ENCODE results near the gene STAG2. TPM values are rescaled to one million over a fixed set of nuclear protein-coding genes. Genes with fewer than 3 reads are reported as not detected.
A peak's percentile ranks its signal among the peaks of the same experiment; 100 is the strongest.

STAG2 gene
- total RNA-seq, 1 donor from 2014 or later: 72.7 TPM

DNA sequence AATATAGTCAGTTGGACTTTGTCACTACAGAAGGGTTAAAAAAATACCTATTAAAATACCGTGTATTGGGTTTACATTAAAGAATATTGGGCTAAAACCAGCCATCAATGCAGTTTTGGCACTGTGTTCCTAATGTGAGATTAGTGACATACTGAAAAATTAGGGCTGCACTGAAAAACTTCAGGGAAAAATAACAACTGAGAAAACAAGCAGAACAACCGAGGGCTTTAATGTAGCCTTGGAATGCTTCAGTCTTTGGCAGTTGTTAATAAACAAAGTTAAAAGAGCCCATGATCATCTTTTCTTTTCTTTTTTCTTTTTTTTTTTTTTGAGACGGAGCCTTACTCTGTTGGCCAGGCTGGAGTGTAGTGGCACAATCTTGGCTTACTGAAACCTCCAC lies 12.4 kb downstream of the STAG2 start:
- DNase-seq (ENCODE audit: extremely low spot score, unreplicated experiment): no peak
- Mint-ChIP-seq H3K27ac (ENCODE audit: unreplicated experiment) (no peak overlapping the region), H3K4me1 (ENCODE audit: unreplicated experiment) (peaks cover 36% of the 10 kb centered on the region), H3K36me3 (ENCODE audit: unreplicated experiment) (no peaks in the 10 kb centered on the region), H3K4me3 (ENCODE audit: unreplicated experiment) (no peak overlapping the region), H3K9me3 (ENCODE audit: unreplicated experiment) (peaks cover 5% of the 10 kb centered on the region), H3K27me3 (ENCODE audit: unreplicated experiment) (no peaks in the 10 kb centered on the region)
- TF ChIP-seq, protein P1, sequence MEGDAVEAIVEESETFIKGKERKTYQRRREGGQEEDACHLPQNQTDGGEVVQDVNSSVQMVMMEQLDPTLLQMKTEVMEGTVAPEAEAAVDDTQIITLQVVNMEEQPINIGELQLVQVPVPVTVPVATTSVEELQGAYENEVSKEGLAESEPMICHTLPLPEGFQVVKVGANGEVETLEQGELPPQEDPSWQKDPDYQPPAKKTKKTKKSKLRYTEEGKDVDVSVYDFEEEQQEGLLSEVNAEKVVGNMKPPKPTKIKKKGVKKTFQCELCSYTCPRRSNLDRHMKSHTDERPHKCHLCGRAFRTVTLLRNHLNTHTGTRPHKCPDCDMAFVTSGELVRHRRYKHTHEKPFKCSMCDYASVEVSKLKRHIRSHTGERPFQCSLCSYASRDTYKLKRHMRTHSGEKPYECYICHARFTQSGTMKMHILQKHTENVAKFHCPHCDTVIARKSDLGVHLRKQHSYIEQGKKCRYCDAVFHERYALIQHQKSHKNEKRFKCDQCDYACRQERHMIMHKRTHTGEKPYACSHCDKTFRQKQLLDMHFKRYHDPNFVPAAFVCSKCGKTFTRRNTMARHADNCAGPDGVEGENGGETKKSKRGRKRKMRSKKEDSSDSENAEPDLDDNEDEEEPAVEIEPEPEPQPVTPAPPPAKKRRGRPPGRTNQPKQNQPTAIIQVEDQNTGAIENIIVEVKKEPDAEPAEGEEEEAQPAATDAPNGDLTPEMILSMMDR (IDR thresholded peaks at IDR 0.05): no peak

DNA sequence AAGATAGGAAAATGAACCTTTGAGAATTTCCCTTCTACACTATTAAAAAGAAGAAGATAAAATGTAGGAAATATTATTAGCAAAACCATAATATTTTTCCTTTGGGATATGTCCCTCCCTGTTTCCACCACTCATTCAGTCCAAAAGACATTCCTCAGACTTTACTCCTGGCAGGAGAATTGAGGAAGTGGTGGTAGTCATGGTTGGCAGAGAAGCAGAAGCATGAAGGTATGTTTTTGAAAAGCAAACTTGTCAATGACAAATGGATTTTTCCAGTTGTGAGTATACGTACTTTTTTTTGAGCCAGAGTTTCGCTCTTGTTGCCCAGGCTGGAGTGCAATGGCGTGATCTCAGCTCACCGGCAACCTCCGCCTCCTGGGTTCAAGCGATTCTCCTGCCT lies 13.7 kb downstream of the STAG2 start:
- Mint-ChIP-seq H3K27ac (ENCODE audit: unreplicated experiment) (peak overlapping the region; percentile 27), H3K9me3 (ENCODE audit: unreplicated experiment) (peaks cover 4% of the 10 kb centered on the region), H3K4me3 (ENCODE audit: unreplicated experiment) (no peak overlapping the region), H3K36me3 (ENCODE audit: unreplicated experiment) (no peaks in the 10 kb centered on the region), H3K4me1 (ENCODE audit: unreplicated experiment) (peaks cover 31% of the 10 kb centered on the region), H3K27me3 (ENCODE audit: unreplicated experiment) (no peaks in the 10 kb centered on the region)
- TF ChIP-seq, protein P1 (IDR thresholded peaks at IDR 0.05): no peak
- DNase-seq (ENCODE audit: extremely low spot score, unreplicated experiment): no peak

DNA sequence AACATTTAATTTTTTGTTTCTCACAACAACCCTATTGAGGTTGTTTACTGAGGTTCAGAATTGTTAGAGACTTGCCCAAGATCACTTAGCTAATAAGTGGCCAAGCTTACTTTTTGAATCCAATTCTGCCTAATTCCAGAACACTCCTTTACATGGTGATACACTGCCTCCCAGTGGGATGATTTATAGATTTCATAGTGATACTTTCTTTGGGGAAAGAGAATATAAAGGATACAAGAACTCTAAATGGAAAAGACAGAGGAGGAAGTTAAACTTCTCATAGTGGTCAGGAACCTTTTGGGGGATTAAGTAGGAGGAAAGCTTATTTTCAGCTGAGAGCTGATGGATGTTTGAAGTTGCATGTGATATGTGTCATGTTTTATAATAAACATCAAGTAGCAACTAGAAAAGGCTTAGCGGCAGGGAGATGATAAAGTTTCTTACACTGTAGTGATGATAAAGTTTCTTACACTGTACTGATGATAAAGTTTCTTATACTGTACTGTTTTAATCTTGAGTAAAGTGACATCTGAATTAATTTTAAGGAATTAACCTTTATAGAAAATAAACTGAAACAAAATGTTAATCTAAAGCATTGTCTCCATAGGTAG lies 15.3 kb downstream of the STAG2 start:
- Mint-ChIP-seq H3K9me3 (ENCODE audit: unreplicated experiment) (no peaks in the 10 kb centered on the region), H3K4me3 (ENCODE audit: unreplicated experiment) (no peak overlapping the region), H3K4me1 (ENCODE audit: unreplicated experiment) (peaks cover 32% of the 10 kb centered on the region), H3K27me3 (ENCODE audit: unreplicated experiment) (no peaks in the 10 kb centered on the region), H3K27ac (ENCODE audit: unreplicated experiment) (no peak overlapping the region), H3K36me3 (ENCODE audit: unreplicated experiment) (no peaks in the 10 kb centered on the region)
- TF ChIP-seq, protein P1 (IDR thresholded peaks at IDR 0.05): peak; percentile 46
- no peak for DNase-seq (ENCODE audit: extremely low spot score, unreplicated experiment)

DNA sequence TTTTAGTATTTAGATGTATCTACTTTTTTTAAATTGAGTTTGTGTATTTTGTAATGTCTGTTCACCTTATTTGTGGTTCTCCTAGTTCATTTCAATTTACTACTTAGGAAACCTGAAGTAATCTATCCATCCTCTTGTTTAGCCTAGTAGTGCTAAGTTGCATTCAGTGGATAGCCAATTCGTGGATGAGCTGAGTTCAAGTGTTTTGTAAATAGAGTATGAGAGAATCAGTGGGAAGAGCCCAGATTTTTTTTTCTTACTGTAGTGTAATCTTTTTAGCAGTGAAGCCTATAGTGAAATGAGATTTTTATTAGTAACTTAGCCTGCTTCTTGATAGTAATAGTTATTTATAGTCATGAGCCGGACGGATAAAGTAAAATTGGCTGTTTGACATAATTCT lies 21.7 kb downstream of the STAG2 start:
- TF ChIP-seq, protein P1 (IDR thresholded peaks at IDR 0.05): no peak
- no peaks in the 10 kb centered on the region for H3K36me3 Mint-ChIP-seq (ENCODE audit: unreplicated experiment)
- DNase-seq (ENCODE audit: extremely low spot score, unreplicated experiment): no peak
- H3K9me3 Mint-ChIP-seq (ENCODE audit: unreplicated experiment): peaks cover 4% of the 10 kb centered on the region
- peaks cover 24% of the 10 kb centered on the region for H3K4me1 Mint-ChIP-seq (ENCODE audit: unreplicated experiment)
- no peak overlapping the region for H3K27ac Mint-ChIP-seq (ENCODE audit: unreplicated experiment)
- no peak overlapping the region for H3K4me3 Mint-ChIP-seq (ENCODE audit: unreplicated experiment)
- H3K27me3 Mint-ChIP-seq (ENCODE audit: unreplicated experiment): no peaks in the 10 kb centered on the region

DNA sequence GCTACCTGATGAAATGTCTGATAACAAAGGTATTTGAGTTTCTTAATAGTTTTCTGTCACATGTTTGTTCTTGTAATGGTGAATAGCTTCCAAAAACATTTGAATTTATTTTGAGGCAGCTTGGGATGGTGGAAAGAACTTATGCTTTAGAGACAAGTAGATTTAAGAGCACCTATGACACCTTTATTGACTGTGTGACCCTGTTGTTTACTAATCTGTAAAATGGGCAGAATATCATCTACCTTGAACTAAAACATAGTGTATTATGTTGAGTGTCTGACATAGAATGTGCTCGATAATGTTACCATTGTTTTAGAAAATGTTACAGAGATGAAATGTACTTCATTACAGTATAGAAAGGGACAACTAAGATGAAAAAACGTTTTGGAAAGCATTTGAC lies 24.9 kb downstream of the STAG2 start:
- Mint-ChIP-seq H3K27me3 (ENCODE audit: unreplicated experiment) (no peaks in the 10 kb centered on the region), H3K9me3 (ENCODE audit: unreplicated experiment) (peaks cover 4% of the 10 kb centered on the region), H3K4me1 (ENCODE audit: unreplicated experiment) (peaks cover 20% of the 10 kb centered on the region), H3K36me3 (ENCODE audit: unreplicated experiment) (no peaks in the 10 kb centered on the region), H3K27ac (ENCODE audit: unreplicated experiment) (no peak overlapping the region), H3K4me3 (ENCODE audit: unreplicated experiment) (no peak overlapping the region)
- no peak for DNase-seq (ENCODE audit: extremely low spot score, unreplicated experiment)
- TF ChIP-seq, protein P1 (IDR thresholded peaks at IDR 0.05): no peak
